ENCODE data around the gene NAALADL2. TPM values are rescaled to one million over a fixed set of nuclear protein-coding genes. Genes with fewer than 3 reads are reported as not detected.

NAALADL2 gene
- polyA plus RNA-seq, 1 donor from 2014 or later: 1.6 TPM

DNA sequence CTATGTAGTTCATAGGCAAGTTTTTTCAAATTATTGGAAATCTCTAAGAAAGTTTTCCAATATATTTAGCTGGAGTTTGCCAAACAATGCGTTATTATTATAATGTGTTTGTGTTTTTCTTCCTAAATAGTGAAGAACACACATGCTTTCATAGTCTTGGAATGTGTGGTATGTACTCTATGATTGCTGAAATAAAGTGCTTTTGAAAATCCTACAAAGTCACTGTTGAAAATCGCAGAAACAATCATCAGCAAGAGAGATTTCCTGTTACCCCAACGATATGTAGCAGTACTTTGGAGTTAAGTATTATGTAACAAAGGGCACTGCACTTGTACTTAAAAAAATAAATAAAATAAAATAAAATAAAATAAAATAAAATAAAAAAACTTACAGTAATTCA lies 796.2 kb downstream of the NAALADL2 start:
- H3K36me3 ChIP-seq (ENCODE audit: insufficient read depth, low read length): no peaks in the 10 kb centered on the region
- no peak overlapping the region for H2AFZ ChIP-seq (ENCODE audit: low read depth, low read length)
- H3K4me2 ChIP-seq (ENCODE audit: low read length): no peak overlapping the region
- no peaks in the 10 kb centered on the region for H3K79me2 ChIP-seq (replicated peaks; ENCODE audit: insufficient read depth, low read length)
- H3K27ac ChIP-seq (ENCODE audit: low read length): no peak overlapping the region
- no peaks in the 10 kb centered on the region for H3K9me2 ChIP-seq (ENCODE audit: insufficient read depth, low read length)
- H3K9ac ChIP-seq (ENCODE audit: low read length): no peak overlapping the region
- no peaks in the 10 kb centered on the region for H3F3A ChIP-seq (ENCODE audit: insufficient read depth, low read length, poor library complexity, severe bottlenecking)
- no peak overlapping the region for H3K4me3 ChIP-seq (ENCODE audit: low read length)
- no peaks in the 10 kb centered on the region for H3K9me3 ChIP-seq (ENCODE audit: low read length)
- TF ChIP-seq CTCF (IDR thresholded peaks at IDR 0.05; ENCODE audit: poor library complexity, severe bottlenecking): no peak
- no peaks in the 10 kb centered on the region for H3K27me3 ChIP-seq (ENCODE audit: insufficient read depth, low read depth, low read length)
- H4K20me1 ChIP-seq (ENCODE audit: insufficient read depth): no peaks in the 10 kb centered on the region

DNA sequence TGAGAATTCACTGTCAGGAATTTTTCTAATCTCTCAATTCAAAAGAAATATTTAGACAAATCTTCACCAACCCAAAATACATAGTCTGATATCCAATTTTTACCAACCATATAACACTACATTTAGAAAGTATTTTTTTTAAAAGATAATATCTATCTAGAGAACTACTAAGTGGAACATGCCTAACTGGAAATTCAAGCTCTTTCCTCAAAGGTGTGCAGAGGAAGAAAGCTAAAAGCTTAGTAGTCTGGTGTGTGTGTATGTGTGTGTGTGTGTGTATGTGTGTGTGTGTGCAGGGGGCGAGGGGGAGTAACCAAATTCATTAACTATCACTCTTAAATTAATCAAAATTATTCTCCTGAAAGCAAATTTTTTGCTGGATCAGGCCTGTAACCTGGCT lies 797.3 kb downstream of the NAALADL2 start:
- no peaks in the 10 kb centered on the region for H3K27me3 ChIP-seq (ENCODE audit: insufficient read depth, low read depth, low read length)
- H2AFZ ChIP-seq (ENCODE audit: low read depth, low read length): no peak overlapping the region
- TF ChIP-seq EP300 (conservative IDR thresholded peaks at IDR 0.05; ENCODE audit: poor library complexity, severe bottlenecking) (no peak), MXI1 (conservative IDR thresholded peaks at IDR 0.05; ENCODE audit: poor library complexity, severe bottlenecking) (no peak), EZH2 (IDR thresholded peaks at IDR 0.05; ENCODE audit: borderline replicate concordance, insufficient read depth, low read length, poor library complexity, severe bottlenecking) (no peak), POLR2AphosphoS5 (IDR thresholded peaks at IDR 0.05) (no peak), RAD21 (conservative IDR thresholded peaks at IDR 0.05) (no peak)
- no peak overlapping the region for H3K4me2 ChIP-seq (ENCODE audit: low read length)
- H3K36me3 ChIP-seq (ENCODE audit: insufficient read depth, low read length): no peaks in the 10 kb centered on the region
- H3K79me2 ChIP-seq (replicated peaks; ENCODE audit: insufficient read depth, low read length): no peaks in the 10 kb centered on the region
- no peak overlapping the region for H3K27ac ChIP-seq (ENCODE audit: low read length)
- no peak overlapping the region for H3K9ac ChIP-seq (ENCODE audit: low read length)
- no peaks in the 10 kb centered on the region for H3K9me2 ChIP-seq (ENCODE audit: insufficient read depth, low read length)
- H4K20me1 ChIP-seq (ENCODE audit: insufficient read depth): no peaks in the 10 kb centered on the region
- no peaks in the 10 kb centered on the region for H3F3A ChIP-seq (ENCODE audit: insufficient read depth, low read length, poor library complexity, severe bottlenecking)
- no peak overlapping the region for H3K4me3 ChIP-seq (ENCODE audit: low read length)
- no peaks in the 10 kb centered on the region for H3K9me3 ChIP-seq (ENCODE audit: low read length)

DNA sequence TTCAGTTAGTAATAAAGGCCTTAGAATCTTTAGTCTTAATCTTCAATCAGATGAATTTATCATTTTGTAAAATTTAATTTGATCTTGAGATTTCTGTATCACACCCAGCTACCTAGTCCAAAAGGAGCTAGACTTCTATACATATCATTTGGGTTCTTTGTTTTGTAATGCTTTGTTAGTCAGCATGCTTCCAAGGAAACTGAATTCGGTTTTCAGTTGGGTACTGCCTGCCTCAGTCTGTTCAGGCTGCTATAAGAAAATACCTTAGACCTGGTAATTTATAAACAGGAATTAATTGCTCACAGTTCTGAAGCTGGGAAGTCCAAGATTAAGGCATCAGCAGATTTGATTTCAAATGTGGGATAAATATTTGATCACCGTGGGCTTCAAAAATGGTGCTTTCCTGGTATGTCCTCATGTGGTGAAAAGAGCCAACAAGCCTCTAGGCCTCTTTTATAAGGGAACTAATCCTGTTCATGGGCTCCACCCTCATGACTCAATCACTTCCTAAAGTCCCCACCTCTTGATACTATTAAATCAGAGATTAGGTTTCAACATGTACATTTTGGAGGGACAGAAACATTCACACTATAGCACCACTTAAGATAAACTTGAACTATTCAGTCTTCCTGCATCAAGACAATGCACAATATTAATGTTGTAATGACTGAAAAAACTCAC lies 800.7 kb downstream of the NAALADL2 start:
- Histone ChIP-seq H2AFZ (ENCODE audit: low read depth, low read length) (no peak overlapping the region), H3K4me2 (ENCODE audit: low read length) (no peak overlapping the region), H3K27me3 (ENCODE audit: insufficient read depth, low read depth, low read length) (no peaks in the 10 kb centered on the region), H3K9me2 (ENCODE audit: insufficient read depth, low read length) (no peaks in the 10 kb centered on the region), H3K9ac (ENCODE audit: low read length) (no peak overlapping the region), H4K20me1 (ENCODE audit: insufficient read depth) (no peaks in the 10 kb centered on the region), H3F3A (ENCODE audit: insufficient read depth, low read length, poor library complexity, severe bottlenecking) (no peaks in the 10 kb centered on the region), H3K4me3 (ENCODE audit: low read length) (no peak overlapping the region), H3K9me3 (ENCODE audit: low read length) (no peaks in the 10 kb centered on the region), H3K27ac (ENCODE audit: low read length) (no peak overlapping the region), H3K79me2 (replicated peaks; ENCODE audit: insufficient read depth, low read length) (no peaks in the 10 kb centered on the region), H3K36me3 (ENCODE audit: insufficient read depth, low read length) (no peaks in the 10 kb centered on the region)
- TF ChIP-seq TAF1 (IDR thresholded peaks at IDR 0.05; ENCODE audit: low read depth): no peak
- TF ChIP-seq POLR2AphosphoS5 (IDR thresholded peaks at IDR 0.05): no peak
- TF ChIP-seq CTCF (IDR thresholded peaks at IDR 0.05; ENCODE audit: poor library complexity, severe bottlenecking): no peak
- no peak for TF ChIP-seq RAD21 (conservative IDR thresholded peaks at IDR 0.05)
- no peak for TF ChIP-seq SMC3 (conservative IDR thresholded peaks at IDR 0.05; ENCODE audit: poor library complexity)
- TF ChIP-seq MXI1 (conservative IDR thresholded peaks at IDR 0.05; ENCODE audit: poor library complexity, severe bottlenecking): no peak
- no peak for TF ChIP-seq EP300 (conservative IDR thresholded peaks at IDR 0.05; ENCODE audit: poor library complexity, severe bottlenecking)
- TF ChIP-seq REST (IDR thresholded peaks at IDR 0.05; ENCODE audit: borderline replicate concordance): no peak
- TF ChIP-seq EZH2 (IDR thresholded peaks at IDR 0.05; ENCODE audit: borderline replicate concordance, insufficient read depth, low read length, poor library complexity, severe bottlenecking): no peak
